GM18951 (cell line): Measurements from ENCODE around the gene COA5.
A peak's percentile ranks its signal among the peaks of the same experiment; 100 is the strongest.

Source experiments
- POLR2A ChIP-seq: IDR thresholded peaks from 4 replicates; pipeline ENCODE4 v1.6.1; 2011; ENCODE audit warnings: mild to moderate bottlenecking; ENCODE audit not compliant: insufficient read length, insufficient read depth; ENCODE audit errors: extremely low read depth
- in situ Hi-C: fragments of 300-500 bp; cut with MboI; formaldehyde crosslinking; loops from one replicate; pipeline ENCODE4 v1.12.0; 2022; ENCODE audit warnings: low sequenced_read_pairs, mixed read lengths, inconsistent platforms; ENCODE audit not compliant: unreplicated experiment

Gene COA5

DNA sequence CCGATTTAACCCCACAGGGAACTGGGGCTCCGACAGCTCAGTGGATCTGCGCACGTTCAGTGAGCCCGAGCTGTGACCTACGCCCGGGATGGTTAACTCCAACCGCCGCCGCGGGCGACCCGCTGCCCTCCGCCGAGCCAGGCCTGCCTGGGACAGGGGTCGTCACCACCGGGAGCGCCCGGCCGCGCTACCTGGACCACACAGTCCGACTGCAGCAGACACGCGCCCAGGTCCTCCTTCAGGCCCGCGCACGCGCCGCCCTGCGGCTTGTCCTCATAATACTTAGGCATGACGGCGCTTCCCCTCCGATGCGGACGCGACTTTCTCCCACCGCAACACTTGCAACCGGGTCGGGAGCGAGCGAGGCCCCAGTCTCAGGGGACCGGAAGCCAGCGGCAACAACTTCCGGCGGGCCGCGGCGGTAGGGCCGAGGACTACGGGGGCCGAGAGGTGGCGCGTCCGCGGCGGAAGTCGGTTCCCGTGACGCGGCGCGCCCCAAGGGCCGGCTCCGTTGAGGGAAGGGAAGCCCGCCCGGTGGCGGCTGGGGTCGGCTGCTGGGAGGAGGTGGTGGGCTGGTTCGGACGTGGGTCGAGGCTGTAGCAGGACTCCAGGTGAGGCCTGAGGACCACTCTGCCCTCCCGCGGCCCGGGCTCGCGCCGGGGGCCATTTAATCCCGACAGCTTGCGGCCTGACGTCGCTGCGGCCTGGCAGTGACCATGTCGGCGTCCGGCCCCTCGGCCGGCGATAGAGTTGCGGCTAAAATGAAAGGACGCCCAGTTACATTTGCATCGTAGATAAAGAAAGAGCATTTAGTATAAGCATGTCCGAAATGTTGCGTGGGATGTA, at the start of gene COA5, which contains the start of gene UNC50:
COA5 (minus strand) TSS at position 397 of the 846 bp plus-strand sequence; CDS start at position 290, 107 bp downstream.
UNC50 (plus strand) TSS at position 474 of the 846 bp plus-strand sequence. CDS start 1,171 bp downstream, outside the sequence.
- peak; percentile 89 for TF ChIP-seq POLR2A
- in situ Hi-C loops = loop anchor here (10.0 kb wide), 1 partner anchor 194 kb away; no protein-coding TSS in a partner anchor

- in situ Hi-C loops = no loop called here
- no peak for TF ChIP-seq POLR2A
Measured at GRCh38 chr2:98656800-98657199, 48.5 kb upstream of the COA5 start.

DNA sequence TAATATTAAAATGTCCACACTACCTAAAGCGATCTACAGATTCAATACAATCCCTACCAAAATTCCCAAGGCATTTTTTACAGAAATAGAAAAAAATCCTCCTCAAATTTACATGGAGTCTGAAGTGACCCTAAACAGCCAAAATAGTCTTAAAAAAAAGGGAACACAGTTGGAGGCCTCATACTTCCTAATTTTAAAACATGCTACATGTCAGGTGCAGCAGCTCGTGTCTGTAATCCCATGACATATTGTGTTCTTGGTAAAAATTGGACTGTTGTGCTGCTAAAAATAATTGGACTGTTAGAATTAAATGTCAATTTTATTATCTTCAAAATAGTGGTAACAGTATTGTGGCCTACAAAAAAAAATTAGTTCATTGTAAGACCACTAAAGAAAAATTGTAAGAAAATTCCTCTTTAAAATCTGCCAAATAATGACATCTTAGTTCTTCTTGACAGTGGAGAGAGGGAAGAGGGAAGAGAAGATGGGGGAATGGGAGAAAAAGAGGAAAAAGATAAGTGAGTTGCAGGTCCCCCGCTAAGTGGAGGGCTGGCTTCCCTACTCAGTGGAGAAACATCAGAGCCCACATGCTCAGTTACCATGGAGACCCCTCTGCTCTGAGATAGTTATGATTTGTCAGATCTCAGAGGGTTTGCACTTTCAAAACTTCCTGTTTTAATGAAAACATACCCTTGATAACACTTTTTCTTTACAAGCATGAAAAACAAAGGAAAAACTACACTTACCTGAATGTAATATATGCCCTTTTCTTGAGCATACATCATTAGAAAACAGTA, 46.6 kb upstream of the COA5 start:
- no peak for TF ChIP-seq POLR2A
- in situ Hi-C loops = no loop called here

GRCh38 chr2:98650998-98651397, 42.7 kb upstream of the COA5 start:
- in situ Hi-C loops = no loop called here

DNA sequence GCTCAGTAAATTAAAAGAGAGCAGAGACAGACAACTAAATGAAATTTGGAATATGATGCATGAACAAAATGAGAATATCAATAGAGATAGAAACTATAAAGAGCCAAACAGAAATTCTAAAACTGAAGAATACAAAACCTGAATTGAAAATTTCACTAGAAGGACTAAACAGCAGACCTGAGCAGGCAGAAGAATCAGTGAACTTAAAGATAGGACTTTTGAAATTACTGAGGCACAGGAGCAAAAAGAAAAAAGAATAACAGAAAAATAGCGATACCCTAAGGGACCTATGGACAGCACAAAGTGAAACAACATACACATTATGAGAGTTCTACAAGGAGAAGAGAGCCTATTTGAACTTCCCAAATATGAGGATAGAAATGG, 41.7 kb upstream of the COA5 start:
- in situ Hi-C loops = loop anchor here (10.0 kb wide), 2 partner anchors 185 to 415 kb away; no protein-coding TSS in a partner anchor

More at GRCh38 chr2:98650998-98651397, 42.7 kb upstream of the COA5 start:
- TF ChIP-seq POLR2A = no peak

DNA sequence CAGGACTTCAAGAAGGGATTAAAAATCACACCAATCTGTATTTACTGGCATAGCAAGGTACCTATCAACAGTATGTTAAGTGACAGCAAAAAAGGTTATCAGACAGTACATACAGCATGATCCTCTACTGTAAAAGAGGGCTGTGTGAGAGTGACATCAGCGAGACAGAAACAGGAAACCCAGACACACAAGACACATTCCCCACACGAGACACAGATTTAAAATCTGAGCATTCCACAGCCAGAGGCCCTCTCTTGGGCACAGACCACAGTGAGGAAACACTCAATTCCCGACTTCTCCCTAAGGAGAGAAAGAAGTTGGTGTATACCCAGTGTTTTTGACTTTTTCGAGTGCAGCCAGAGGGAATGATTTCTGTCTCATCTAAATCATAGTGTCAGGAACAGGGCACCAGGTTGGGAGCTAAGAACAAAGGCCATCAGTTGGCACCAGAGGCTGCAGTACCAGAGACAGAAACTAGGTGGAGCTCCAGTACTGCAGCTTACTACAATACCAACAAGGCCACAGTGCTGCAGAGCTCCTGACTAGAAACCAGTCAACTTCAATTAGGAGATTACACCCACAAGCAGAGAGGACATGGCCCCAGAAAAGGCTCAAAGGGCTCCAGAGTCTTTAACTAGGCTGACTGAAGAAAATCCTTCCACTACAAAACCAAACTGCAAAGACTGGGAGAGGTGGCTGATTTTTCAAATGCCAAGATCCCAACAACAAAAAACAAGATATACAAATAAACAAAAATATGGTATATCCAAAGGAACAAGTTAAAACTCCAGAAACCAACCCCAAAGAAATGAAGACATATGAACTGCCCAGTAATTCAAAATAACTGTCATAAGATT, 41.1 kb upstream of the COA5 start:
- in situ Hi-C loops = loop anchor here (10.0 kb wide), 2 partner anchors 185 to 415 kb away; no protein-coding TSS in a partner anchor
- TF ChIP-seq POLR2A = no peak

More for the DNA sequence above, 41.7 kb upstream of the COA5 start:
- TF ChIP-seq POLR2A = no peak

DNA sequence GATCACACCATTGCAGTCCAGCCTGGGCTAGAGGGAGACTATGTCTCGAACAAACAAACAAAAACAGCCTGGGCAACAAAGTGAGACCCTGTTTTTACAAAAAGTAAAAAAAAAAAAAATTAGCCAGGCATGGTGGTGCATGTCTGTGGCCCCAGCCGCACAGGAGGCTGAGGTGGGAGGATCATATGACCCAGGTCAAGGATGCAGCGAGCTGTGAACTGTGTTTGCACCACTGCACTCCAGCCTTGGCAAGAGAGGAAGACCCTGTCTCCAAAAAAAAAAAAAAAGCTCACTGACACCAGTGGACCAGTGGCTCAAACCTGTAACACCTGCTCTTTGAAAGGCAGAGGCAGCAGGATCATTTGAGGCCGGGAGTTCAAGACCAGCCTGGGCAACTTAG, 40.1 kb upstream of the COA5 start:
- no peak for TF ChIP-seq POLR2A
- in situ Hi-C loops = loop anchor here (10.0 kb wide), 2 partner anchors 186 to 416 kb away; no protein-coding TSS in a partner anchor

DNA sequence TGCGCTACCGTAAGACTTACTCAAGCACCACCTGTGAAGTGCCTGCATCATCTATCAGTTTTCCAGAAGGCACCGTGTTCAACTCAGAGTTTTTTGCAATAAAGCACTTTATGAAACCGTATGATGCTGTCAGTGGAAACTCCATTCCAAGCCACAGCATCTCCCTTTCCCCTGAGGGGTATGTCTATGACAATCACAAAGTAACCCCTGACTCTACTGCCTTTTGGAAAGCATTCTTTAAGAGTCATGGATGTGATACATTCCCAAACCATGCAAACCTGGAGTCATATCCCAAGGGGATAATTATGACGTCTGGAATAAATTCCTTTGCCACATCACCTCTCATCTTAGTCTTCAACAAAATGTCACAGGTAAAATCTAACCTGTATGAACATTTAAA, 39.3 kb upstream of the COA5 start:
- in situ Hi-C loops = loop anchor here (10.0 kb wide), 2 partner anchors 187 to 417 kb away; no protein-coding TSS in a partner anchor
- TF ChIP-seq POLR2A = no peak

DNA sequence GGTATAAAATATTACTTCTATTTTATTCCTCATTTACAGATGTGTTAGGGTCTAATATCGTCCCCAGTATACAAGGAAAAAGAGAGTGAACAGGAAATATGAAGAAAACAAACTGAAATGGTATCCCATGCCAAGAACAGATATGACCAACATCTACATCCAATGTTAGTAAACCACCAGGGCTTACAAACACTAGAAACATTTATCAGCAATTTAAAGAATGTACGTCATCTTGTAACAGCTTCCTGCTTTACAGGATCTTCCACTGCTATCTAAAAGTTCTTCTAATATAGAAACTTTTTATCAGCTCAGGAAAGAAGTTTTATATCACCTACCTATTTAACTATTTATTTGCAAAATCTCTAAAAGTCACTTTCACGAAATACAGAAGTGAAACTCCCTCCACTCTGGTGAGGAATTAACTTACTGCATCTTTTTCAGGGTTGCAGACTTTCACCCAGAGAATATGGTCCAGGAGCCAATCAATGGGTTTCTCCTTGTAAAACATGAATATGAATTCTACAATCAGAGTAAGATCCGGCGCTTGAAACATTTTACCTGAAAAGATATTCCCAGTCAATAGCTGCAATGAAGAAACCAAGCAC, 35.3 kb upstream of the COA5 start:
- no peak for TF ChIP-seq POLR2A
- in situ Hi-C loops = loop anchor here (10.0 kb wide), 2 partner anchors 191 to 421 kb away; no protein-coding TSS in a partner anchor

GRCh38 chr2:98637401-98638147, 29.3 kb upstream of the COA5 start:
- no peak for TF ChIP-seq POLR2A
- in situ Hi-C loops = no loop called here

- in situ Hi-C loops = no loop called here
- TF ChIP-seq POLR2A = no peak
Measured at GRCh38 chr2:98634406-98635092, 26.2 kb upstream of the COA5 start.
